GM12878 (cell line): Measurements from ENCODE around the gene PADI1. TPM values are rescaled to one million over a fixed set of nuclear protein-coding genes. Genes with fewer than 3 reads are reported as not detected.
A peak's percentile ranks its signal among the peaks of the same experiment; 100 is the strongest.

Source experiments
- ATAC-seq: fragments of 200-7000 bp; cut with Tn5 transposase; 3 replicates; pipeline ENCODE4 v1.9.1; 2020; ENCODE audit warnings: mild to moderate bottlenecking, moderate library complexity
- BruUV-seq: library from RNA; stranded (reverse); fragments of 400-500 nt; replicated peaks from 2 replicates; lab custom pipeline; 2021; lab: Mats Ljungman, UMichigan
- CTCF ChIA-PET: fragments of 300-600 bp; sonication (Branson Sonifier 250); formaldehyde crosslinking; extraction: SDS; loops from one replicate; lab custom pipeline; 2021; ENCODE audit warnings: inconsistent platforms; lab: Yijun Ruan, JAX
- POLR2A ChIA-PET: fragments of 350-600 bp; formaldehyde crosslinking; extraction: SDS; loops from one replicate; lab custom pipeline; 2021; ENCODE audit warnings: inconsistent platforms; lab: Charles Lee
- RAD21 ChIA-PET: fragments of 300-600 bp; sonication (Branson Sonifier 250); formaldehyde crosslinking; loops from one replicate; lab custom pipeline; 2023; ENCODE audit warnings: antibody characterized with exemption; ENCODE audit not compliant: unreplicated experiment; lab: Charles Lee
- SMC1A ChIA-PET: fragments of 300-600 bp; sonication (Branson Sonifier 250); formaldehyde crosslinking; loops from one replicate; lab custom pipeline; 2023; ENCODE audit not compliant: unreplicated experiment, uncharacterized antibody; lab: Charles Lee
- DNase-seq: peaks from one replicate; pipeline ENCODE4 v3.0.0-alpha.2; 2011; ENCODE audit warnings: low read depth, low spot score
- FAIRE-seq: peaks from 3 replicates; lab custom pipeline; 2011; peaks lifted over from hg19 to GRCh38; lab: Jason Lieb, UNC
- H2AFZ ChIP-seq: 2 replicates; pipeline ENCODE4 v1.6.0; 2011; ENCODE audit warnings: low read depth, low read length, control low read depth; ENCODE audit not compliant: control insufficient read depth
- H3K27ac ChIP-seq: 2 replicates; pipeline ENCODE4 v1.5.1; 2011; ENCODE audit warnings: control low read depth; ENCODE audit not compliant: control insufficient read depth, insufficient read depth
- H3K27me3 ChIP-seq, 2 experiments: replicated peaks in 1 of 2; 2 replicates each; pipeline versions ENCODE4 v1.6.0 to v1.6.1; 2011; ENCODE audit warnings: low read length in 1 of 2; ENCODE audit not compliant: control insufficient read depth in 2 of 2, insufficient read depth in 2 of 2
- H3K36me3 ChIP-seq, 2 experiments: 2 replicates each; pipeline ENCODE4 v1.5.1; 2011; ENCODE audit warnings: low read length in 1 of 2; ENCODE audit not compliant: control insufficient read depth in 2 of 2, insufficient read depth in 2 of 2
- H3K4me1 ChIP-seq: 2 replicates; pipeline ENCODE4 v1.6.1; 2011; ENCODE audit warnings: mild to moderate bottlenecking, low read length, moderate library complexity, mixed read lengths; ENCODE audit not compliant: control insufficient read depth, insufficient read depth
- H3K4me2 ChIP-seq: 2 replicates; pipeline ENCODE4 v1.6.0; 2011; ENCODE audit warnings: control low read depth; ENCODE audit not compliant: control insufficient read depth, insufficient read depth
- H3K4me3 ChIP-seq: fragments of 200-600 bp; sonication (generic); 2 replicates; pipeline ENCODE4 v1.5.1; 2016
- H3K79me2 ChIP-seq: 2 replicates; pipeline ENCODE4 v1.6.0; 2011; ENCODE audit warnings: low read length; ENCODE audit not compliant: control insufficient read depth, insufficient read depth
- H3K9ac ChIP-seq: 2 replicates; pipeline ENCODE4 v1.8.0; 2011; ENCODE audit warnings: low read length, control low read depth, mixed read lengths; ENCODE audit not compliant: control insufficient read depth, insufficient read depth
- H3K9me3 ChIP-seq: replicated peaks from 3 replicates; pipeline ENCODE4 v1.5.1; 2011; ENCODE audit warnings: mild to moderate bottlenecking, low read length; ENCODE audit not compliant: control insufficient read depth, insufficient read depth
- H4K20me1 ChIP-seq: 2 replicates; pipeline ENCODE4 v1.6.0; 2011; ENCODE audit not compliant: control insufficient read depth, insufficient read depth
- HDAC2 ChIP-seq: fragments of 200-600 bp; sonication (generic); IDR thresholded peaks from 2 replicates; pipeline ENCODE4 v1.6.1; 2017
- JUNB ChIP-seq: IDR thresholded peaks from 2 replicates; pipeline ENCODE4 v1.6.1; 2016; ENCODE audit warnings: antibody characterized with exemption, mild to moderate bottlenecking
- MYC ChIP-seq: IDR thresholded peaks from 2 replicates; pipeline ENCODE4 v1.6.1; 2011; ENCODE audit warnings: mild to moderate bottlenecking, low read length, moderate library complexity, inconsistent platforms; ENCODE audit not compliant: insufficient read depth, insufficient replicate concordance, insufficient read length, severe bottlenecking
- REST ChIP-seq: IDR thresholded peaks from 2 replicates; pipeline ENCODE4 v1.6.1; 2012; ENCODE audit warnings: mild to moderate bottlenecking, low read depth, low read length
- RUNX3 ChIP-seq: IDR thresholded peaks from 2 replicates; pipeline ENCODE4 v1.6.1; 2012; ENCODE audit warnings: low read length, inconsistent platforms
- SMC3 ChIP-seq: IDR thresholded peaks from 2 replicates; pipeline ENCODE4 v1.6.1; 2011; ENCODE audit warnings: low read length, improper control_type of control experiment, borderline replicate concordance
- YY1 ChIP-seq: IDR thresholded peaks from 2 replicates; pipeline ENCODE4 v1.6.1; 2011; ENCODE audit warnings: low read depth, mild to moderate bottlenecking, low read length
- WGBS: methylation state at CpG from one replicate; pipeline ENCODE4 v1.1.6; 2016; ENCODE audit warnings: low lambda C conversion rate; ENCODE audit not compliant: insufficient replicate concordance, insufficient coverage; ENCODE audit errors: missing lambda C conversion rate; 5-methylcytosine and 5-hydroxymethylcytosine counted together
- in situ Hi-C: fragments of 300-500 bp; cut with MboI; formaldehyde crosslinking; loops from 9 replicates; pipeline ENCODE4 v1.14.3; 2018; ENCODE audit warnings: mixed read lengths
- intact Hi-C: fragments of 100-400 bp; cut with micrococcal nuclease; formaldehyde crosslinking; loops from one replicate; pipeline ENCODE4 v1.14.2; 2022; ENCODE audit not compliant: unreplicated experiment
- polyA plus RNA-seq, 11 experiments: library from polyadenylated mRNA; depleted of rRNA in 4 of 11; unstranded in 6 of 11; stranded (reverse) in 5 of 11; fragments of >200 nt; fragmentation: Nextera tagmentation in 4 of 11; fragmentation: Illumina TruSeq in 1 of 11; extraction: Ambion mirVana in 4 of 11; extraction: Trizol in 1 of 11; gene quantifications; 1 replicate in 1 of 11; 2 replicates in 10 of 11; pipeline versions ENCODE4 v1.2.1 to v1.2.3, GENCODE V29; 2011 to 2016; ENCODE audit warnings: inconsistent platforms in 2 of 11, missing spikeins in 2 of 11, low read depth in 1 of 11
- total RNA-seq, 4 experiments: library from RNA; depleted of rRNA in 3 of 4; stranded (reverse); fragments of >200 nt in 3 of 4; fragmentation: Illumina TruSeq in 1 of 4; extraction: Trizol in 1 of 4; gene quantifications; 2 replicates each; pipeline versions ENCODE4 v1.2.1 to v1.2.3, GENCODE V29; 2013 to 2021
- TF ChIP-seq, protein P1 (sequence below), 3 experiments: IDR thresholded peaks in 2 of 3; conservative IDR thresholded peaks in 1 of 3; 2 replicates each; pipeline ENCODE4 v1.5.1; 2011; ENCODE audit warnings: low read depth in 3 of 3, low read length in 3 of 3, mild to moderate bottlenecking in 3 of 3, control low read depth in 2 of 3, moderate library complexity in 2 of 3, inconsistent platforms in 1 of 3, mixed read lengths in 1 of 3; ENCODE audit not compliant: control insufficient read depth in 2 of 3, insufficient read depth in 1 of 3; ENCODE audit errors: extremely low read depth in 1 of 3

Gene PADI1
- total and polyA plus RNA-seq, 10 of the 15 experiments (the other 5 are each of a cell fraction or from before 2014, with no cell fraction given) = 0.05 TPM; not detected in 9

DNA sequence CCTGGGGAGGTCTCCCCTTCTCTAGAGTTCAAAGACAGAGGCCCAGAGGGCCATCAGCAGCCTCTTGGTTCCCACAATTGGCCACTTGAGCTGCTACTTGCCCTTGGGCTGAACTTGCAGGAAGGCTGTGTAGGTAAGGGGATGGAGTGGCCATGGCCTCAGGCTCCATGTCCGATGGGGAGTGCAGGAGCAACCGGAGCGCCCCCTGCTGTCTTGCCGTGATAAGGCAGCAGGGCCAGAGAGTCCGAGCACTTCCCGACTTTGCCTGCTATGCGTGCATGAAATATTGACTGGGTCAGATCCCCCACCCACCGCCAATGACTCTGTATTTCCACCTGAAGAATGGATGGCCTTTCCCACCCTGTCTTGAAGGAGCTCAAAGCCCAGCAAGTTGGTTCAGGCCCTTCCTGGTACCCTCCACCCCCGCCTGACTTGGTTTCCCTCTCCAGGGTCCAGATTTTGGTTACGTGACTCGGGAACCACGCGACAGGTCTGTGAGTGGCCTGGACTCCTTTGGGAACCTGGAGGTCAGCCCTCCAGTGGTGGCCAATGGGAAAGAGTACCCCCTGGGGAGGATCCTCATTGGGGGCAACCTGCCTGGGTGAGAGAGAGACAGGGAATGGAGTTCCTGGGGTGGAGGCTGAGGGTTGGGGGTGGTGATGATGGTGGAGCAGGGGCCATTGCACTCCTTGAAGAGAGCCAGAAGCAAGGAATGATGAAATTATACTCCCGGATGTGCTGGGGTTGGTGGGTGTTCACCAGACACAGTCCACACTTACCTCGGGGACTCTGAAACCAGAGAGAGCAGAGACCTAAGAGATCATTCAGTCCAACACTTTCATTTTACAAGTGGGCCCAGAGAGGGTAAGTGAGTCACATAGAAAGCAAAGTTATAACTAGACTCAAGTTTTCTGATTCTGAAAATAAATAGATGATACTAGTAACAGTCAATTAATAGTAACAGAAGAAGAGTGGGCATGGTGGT lies 69.5 kb downstream of the PADI1 start:
- no peak for TF ChIP-seq MYC
- TF ChIP-seq RUNX3 = peak; percentile 32; the same call in 1 of the 2 replicates
- TF ChIP-seq JUNB = peak; percentile 22; the same call in 1 of the 2 replicates
- no peak for TF ChIP-seq REST
- TF ChIP-seq, protein P1, sequence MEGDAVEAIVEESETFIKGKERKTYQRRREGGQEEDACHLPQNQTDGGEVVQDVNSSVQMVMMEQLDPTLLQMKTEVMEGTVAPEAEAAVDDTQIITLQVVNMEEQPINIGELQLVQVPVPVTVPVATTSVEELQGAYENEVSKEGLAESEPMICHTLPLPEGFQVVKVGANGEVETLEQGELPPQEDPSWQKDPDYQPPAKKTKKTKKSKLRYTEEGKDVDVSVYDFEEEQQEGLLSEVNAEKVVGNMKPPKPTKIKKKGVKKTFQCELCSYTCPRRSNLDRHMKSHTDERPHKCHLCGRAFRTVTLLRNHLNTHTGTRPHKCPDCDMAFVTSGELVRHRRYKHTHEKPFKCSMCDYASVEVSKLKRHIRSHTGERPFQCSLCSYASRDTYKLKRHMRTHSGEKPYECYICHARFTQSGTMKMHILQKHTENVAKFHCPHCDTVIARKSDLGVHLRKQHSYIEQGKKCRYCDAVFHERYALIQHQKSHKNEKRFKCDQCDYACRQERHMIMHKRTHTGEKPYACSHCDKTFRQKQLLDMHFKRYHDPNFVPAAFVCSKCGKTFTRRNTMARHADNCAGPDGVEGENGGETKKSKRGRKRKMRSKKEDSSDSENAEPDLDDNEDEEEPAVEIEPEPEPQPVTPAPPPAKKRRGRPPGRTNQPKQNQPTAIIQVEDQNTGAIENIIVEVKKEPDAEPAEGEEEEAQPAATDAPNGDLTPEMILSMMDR (IDR thresholded peaks at IDR 0.05 in 2 of 3, conservative IDR thresholded peaks at IDR 0.05 in 1 of 3; ENCODE audit: control insufficient read depth in 2 of 3, extremely low read depth in 1 of 3, insufficient read depth in 1 of 3, low read depth in 3 of 3, low read length in 3 of 3) = peak; percentile 56 to 84 (median 69)
- TF ChIP-seq HDAC2 = no peak
- TF ChIP-seq SMC3 = peak; percentile 54; the same call in 1 of the 2 replicates
- TF ChIP-seq YY1 = peak; percentile 27; the same call in 1 of the 2 replicates
- in situ Hi-C loops = no loop called here
- H3K27me3 ChIP-seq = no peaks in the 10 kb centered on the region
- no peaks in the 10 kb centered on the region for H3K9me3 ChIP-seq
- peak; percentile 11 for DNase-seq
- FAIRE-seq = peak; percentile 87
- ATAC-seq = peak; percentile 89
- ChIA-PET SMC1A (interaction anchor here (0.6 to 2.1 kb wide), 4 partner anchors 12 to 156 kb away, joined by 3 to 6 read pairs (median 4); no protein-coding TSS in a partner anchor), CTCF (interaction anchor here (0.7 to 3.1 kb wide), 17 partner anchors 11 to 216 kb away, joined by 3 to 13 read pairs (median 4); no protein-coding TSS in a partner anchor), POLR2A (no interaction called here), RAD21 (interaction anchor here (0.9 to 1.9 kb wide), 4 partner anchors 37 to 216 kb away, joined by 3 to 6 read pairs (median 4); no protein-coding TSS in a partner anchor)
- peaks cover 10% of the 10 kb centered on the region for H3K4me1 ChIP-seq
- BruUV-seq = no TSS peak
- peak overlapping the region; percentile 32; the same call in 1 of the 2 replicates for H3K4me3 ChIP-seq
- H3K36me3 ChIP-seq = no peaks in the 10 kb centered on the region
- H3K4me2 ChIP-seq = peak overlapping the region; percentile 58
- no peak overlapping the region for H3K9ac ChIP-seq
- H2AFZ ChIP-seq = peak overlapping the region; percentile 14; the same call in 1 of the 2 replicates
- peak overlapping the region; percentile 32; the same call in 1 of the 2 replicates for H3K27ac ChIP-seq
- no peaks in the 10 kb centered on the region for H3K79me2 ChIP-seq
- 27% methylated on average over 15 of the region's 15 CpGs for WGBS
- H4K20me1 ChIP-seq = no peaks in the 10 kb centered on the region
- intact Hi-C loops = loop anchor here (10.0 kb wide), 1 partner anchor 220 kb away; the partner anchor contains the start of gene SDHB
